ENCODE measurements around the gene ACADL.

Gene ACADL

DNA sequence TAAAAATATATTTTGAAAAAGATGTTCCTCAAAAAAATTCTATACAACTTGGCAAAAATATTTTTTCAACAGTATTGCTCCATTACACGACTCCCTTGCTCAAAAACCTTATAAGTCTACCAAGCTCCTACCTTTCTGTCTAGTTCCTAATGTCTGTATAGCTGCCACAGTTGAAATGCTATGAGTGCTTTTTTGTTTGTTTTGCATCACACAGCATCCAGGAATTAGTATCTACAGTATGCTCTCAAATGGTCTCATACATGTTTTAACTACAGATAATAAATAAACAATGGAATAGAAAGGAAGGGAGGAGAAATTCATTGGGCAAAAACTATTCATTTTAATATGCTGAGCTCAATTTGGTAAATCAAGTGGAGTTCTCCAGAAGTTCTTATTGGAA is 17.3 kb downstream of the ACADL start:
- Histone ChIP-seq H3K27me3 (ENCODE audit: insufficient read depth, poor library complexity, severe bottlenecking) (peaks cover 13% of the 10 kb centered on the region), H3K27ac (replicated peaks) (no peak overlapping the region), H3K4me3 (replicated peaks; ENCODE audit: insufficient read depth, low read length) (no peak overlapping the region)
- DNase-seq (ENCODE audit: low read depth in 1 of 2, low spot score in 1 of 2) = no peak
- TF ChIP-seq POLR2AphosphoS5 (IDR thresholded peaks at IDR 0.05; ENCODE audit: low read depth) (no peak), CTCF (IDR thresholded peaks at IDR 0.05; ENCODE audit: insufficient read depth, low read length) (no peak), GABPA (IDR thresholded peaks at IDR 0.05; ENCODE audit: low read depth) (no peak), SPI1 (IDR thresholded peaks at IDR 0.05; ENCODE audit: borderline replicate concordance, low read depth) (no peak)
- TF ChIP-seq, protein P1, sequence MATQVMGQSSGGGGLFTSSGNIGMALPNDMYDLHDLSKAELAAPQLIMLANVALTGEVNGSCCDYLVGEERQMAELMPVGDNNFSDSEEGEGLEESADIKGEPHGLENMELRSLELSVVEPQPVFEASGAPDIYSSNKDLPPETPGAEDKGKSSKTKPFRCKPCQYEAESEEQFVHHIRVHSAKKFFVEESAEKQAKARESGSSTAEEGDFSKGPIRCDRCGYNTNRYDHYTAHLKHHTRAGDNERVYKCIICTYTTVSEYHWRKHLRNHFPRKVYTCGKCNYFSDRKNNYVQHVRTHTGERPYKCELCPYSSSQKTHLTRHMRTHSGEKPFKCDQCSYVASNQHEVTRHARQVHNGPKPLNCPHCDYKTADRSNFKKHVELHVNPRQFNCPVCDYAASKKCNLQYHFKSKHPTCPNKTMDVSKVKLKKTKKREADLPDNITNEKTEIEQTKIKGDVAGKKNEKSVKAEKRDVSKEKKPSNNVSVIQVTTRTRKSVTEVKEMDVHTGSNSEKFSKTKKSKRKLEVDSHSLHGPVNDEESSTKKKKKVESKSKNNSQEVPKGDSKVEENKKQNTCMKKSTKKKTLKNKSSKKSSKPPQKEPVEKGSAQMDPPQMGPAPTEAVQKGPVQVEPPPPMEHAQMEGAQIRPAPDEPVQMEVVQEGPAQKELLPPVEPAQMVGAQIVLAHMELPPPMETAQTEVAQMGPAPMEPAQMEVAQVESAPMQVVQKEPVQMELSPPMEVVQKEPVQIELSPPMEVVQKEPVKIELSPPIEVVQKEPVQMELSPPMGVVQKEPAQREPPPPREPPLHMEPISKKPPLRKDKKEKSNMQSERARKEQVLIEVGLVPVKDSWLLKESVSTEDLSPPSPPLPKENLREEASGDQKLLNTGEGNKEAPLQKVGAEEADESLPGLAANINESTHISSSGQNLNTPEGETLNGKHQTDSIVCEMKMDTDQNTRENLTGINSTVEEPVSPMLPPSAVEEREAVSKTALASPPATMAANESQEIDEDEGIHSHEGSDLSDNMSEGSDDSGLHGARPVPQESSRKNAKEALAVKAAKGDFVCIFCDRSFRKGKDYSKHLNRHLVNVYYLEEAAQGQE (IDR thresholded peaks at IDR 0.05; ENCODE audit: insufficient replicate concordance, low read depth) = no peak

- Histone ChIP-seq H3K27me3 (ENCODE audit: insufficient read depth, poor library complexity, severe bottlenecking) (peaks cover 13% of the 10 kb centered on the region), H3K27ac (replicated peaks) (no peak overlapping the region), H3K4me3 (replicated peaks; ENCODE audit: insufficient read depth, low read length) (no peak overlapping the region)
- TF ChIP-seq GABPA (IDR thresholded peaks at IDR 0.05; ENCODE audit: low read depth) (no peak), CTCF (IDR thresholded peaks at IDR 0.05; ENCODE audit: insufficient read depth, low read length) (no peak), POLR2AphosphoS5 (IDR thresholded peaks at IDR 0.05; ENCODE audit: low read depth) (no peak), SPI1 (IDR thresholded peaks at IDR 0.05; ENCODE audit: borderline replicate concordance, low read depth) (no peak)
- TF ChIP-seq, protein P1 (IDR thresholded peaks at IDR 0.05; ENCODE audit: insufficient replicate concordance, low read depth) = no peak
- DNase-seq (ENCODE audit: low read depth in 1 of 2, low spot score in 1 of 2) = no peak
These were observed 21.7 kb downstream of the ACADL start for GRCh38 chr2:210203558-210203957.

GRCh38 chr2:210203147-210203546 is 22.1 kb downstream of the ACADL start:
- TF ChIP-seq GABPA (IDR thresholded peaks at IDR 0.05; ENCODE audit: low read depth) (no peak), POLR2AphosphoS5 (IDR thresholded peaks at IDR 0.05; ENCODE audit: low read depth) (no peak), SPI1 (IDR thresholded peaks at IDR 0.05; ENCODE audit: borderline replicate concordance, low read depth) (no peak)
- TF ChIP-seq, protein P1 (IDR thresholded peaks at IDR 0.05; ENCODE audit: insufficient replicate concordance, low read depth) = no peak
- Histone ChIP-seq H3K27ac (replicated peaks) (no peak overlapping the region), H3K4me3 (replicated peaks; ENCODE audit: insufficient read depth, low read length) (no peak overlapping the region), H3K27me3 (ENCODE audit: insufficient read depth, poor library complexity, severe bottlenecking) (peaks cover 10% of the 10 kb centered on the region)
- DNase-seq (ENCODE audit: low read depth in 1 of 2, low spot score in 1 of 2) = no peak

Measured in HL-60 (cell line).